SU-DHL-6 (cell line): ENCODE data around the gene RGS11.

Source experiments
- H2AFZ ChIP-seq: fragments of 200-600 bp; sonication (generic); 2 replicates; pipeline ENCODE4 v1.6.1; 2014; ENCODE audit warnings: low read depth, mild to moderate bottlenecking, moderate library complexity, mixed read lengths, antibody characterized with exemption, low read length; ENCODE audit not compliant: severe bottlenecking
- H3F3A ChIP-seq: fragments of 200-600 bp; shearing (Covaris generic); 2 replicates; pipeline ENCODE4 v1.6.0; 2016; ENCODE audit warnings: antibody characterized with exemption, mild to moderate bottlenecking; ENCODE audit not compliant: insufficient read depth
- H3K27ac ChIP-seq: fragments of 200-600 bp; sonication (generic); 2 replicates; pipeline ENCODE4 v1.5.1; 2016; ENCODE audit warnings: low read depth, mild to moderate bottlenecking, low read length, moderate library complexity, mixed read lengths
- H3K27me3 ChIP-seq: fragments of 200-600 bp; sonication (generic), shearing (Covaris generic); 2 replicates; pipeline ENCODE4 v1.6.0; 2014; ENCODE audit warnings: mild to moderate bottlenecking, low read length
- H3K36me3 ChIP-seq: fragments of 200-600 bp; sonication (generic); 2 replicates; pipeline ENCODE4 v1.6.1; 2014; ENCODE audit warnings: mild to moderate bottlenecking, low read length, mixed read lengths
- H3K4me2 ChIP-seq: fragments of 300-600, 200-600 bp; shearing (Covaris generic), sonication (generic); 2 replicates; pipeline ENCODE4 v1.6.0; 2014; ENCODE audit warnings: low read length, low read depth, mild to moderate bottlenecking; ENCODE audit not compliant: poor library complexity, severe bottlenecking
- H3K4me3 ChIP-seq: fragments of 200-600 bp; sonication (generic); 2 replicates; pipeline ENCODE4 v1.5.1; 2014; ENCODE audit warnings: antibody characterized with exemption, low read length, mild to moderate bottlenecking, mixed read lengths; ENCODE audit not compliant: insufficient read depth, poor library complexity, severe bottlenecking
- H3K79me2 ChIP-seq: fragments of 200-600 bp; sonication (generic); 2 replicates; pipeline ENCODE4 v1.6.1; 2014; ENCODE audit warnings: mild to moderate bottlenecking, low read length, moderate library complexity; ENCODE audit not compliant: insufficient read depth
- H3K9ac ChIP-seq: fragments of 200-600 bp; sonication (generic); 2 replicates; pipeline ENCODE4 v1.7.0; 2014; ENCODE audit warnings: mild to moderate bottlenecking, low read length
- H3K9me2 ChIP-seq: fragments of 200-600 bp; sonication (generic); replicated peaks from 2 replicates; pipeline ENCODE4 v1.6.1; 2014; ENCODE audit warnings: low read length; ENCODE audit not compliant: insufficient read depth
- H3K9me3 ChIP-seq: fragments of 200-600 bp; sonication (generic); 2 replicates; pipeline ENCODE4 v1.6.1; 2014; ENCODE audit warnings: low read length, mixed read lengths; ENCODE audit not compliant: insufficient read depth
- H4K20me1 ChIP-seq: fragments of 200-600 bp; sonication (generic); 2 replicates; pipeline ENCODE4 v1.6.1; 2014; ENCODE audit warnings: low read depth, mild to moderate bottlenecking, antibody characterized with exemption, low read length, moderate library complexity, mixed read lengths
- CTCF ChIP-seq: fragments of 200-600 bp; sonication (generic); IDR thresholded peaks from one replicate; pipeline ENCODE4 v1.5.1; 2017; ENCODE audit warnings: antibody characterized with exemption, mild to moderate bottlenecking, low read length, moderate library complexity; ENCODE audit not compliant: insufficient read depth, poor library complexity, severe bottlenecking
- EZH2phosphoT487 ChIP-seq: fragments of 200-600 bp; sonication (generic), shearing (Covaris generic); conservative IDR thresholded peaks from 2 replicates; pipeline ENCODE4 v1.6.1; 2018; ENCODE audit warnings: mild to moderate bottlenecking, antibody characterized with exemption, low read length, moderate library complexity, mixed read lengths

The RGS11 gene

GRCh38 chr16:242281-242680 is 33.5 kb downstream of the RGS11 start:
- Histone ChIP-seq H3K4me2 (no peak overlapping the region), H3K9me3 (no peaks in the 10 kb centered on the region), H3K4me3 (no peak overlapping the region), H3F3A (peaks cover 6% of the 10 kb centered on the region; the same call in 1 of the 2 replicates), H3K27me3 (no peaks in the 10 kb centered on the region), H3K9ac (no peak overlapping the region), H3K36me3 (no peaks in the 10 kb centered on the region), H4K20me1 (no peaks in the 10 kb centered on the region), H3K79me2 (peaks cover 4% of the 10 kb centered on the region), H3K27ac (no peak overlapping the region), H2AFZ (no peak overlapping the region), H3K9me2 (no peaks in the 10 kb centered on the region)
- TF ChIP-seq EZH2phosphoT487, result no peak
- TF ChIP-seq CTCF, result no peak

- no peak for TF ChIP-seq EZH2phosphoT487
- no peak for TF ChIP-seq CTCF
- Histone ChIP-seq H3K9ac (no peak overlapping the region), H4K20me1 (no peaks in the 10 kb centered on the region), H2AFZ (no peak overlapping the region), H3F3A (peaks cover 9% of the 10 kb centered on the region; the same call in 1 of the 2 replicates), H3K27ac (no peak overlapping the region), H3K4me3 (no peak overlapping the region), H3K79me2 (peaks cover 9% of the 10 kb centered on the region), H3K36me3 (no peaks in the 10 kb centered on the region), H3K4me2 (no peak overlapping the region), H3K9me2 (no peaks in the 10 kb centered on the region), H3K27me3 (no peaks in the 10 kb centered on the region), H3K9me3 (no peaks in the 10 kb centered on the region)
These were observed 35.2 kb downstream of the RGS11 start for GRCh38 chr16:240559-240958.

GRCh38 chr16:239948-240277 is 35.8 kb downstream of the RGS11 start:
- Histone ChIP-seq H3K27ac (no peak overlapping the region), H3F3A (peaks cover 8% of the 10 kb centered on the region), H3K79me2 (peaks cover 10% of the 10 kb centered on the region), H3K27me3 (no peaks in the 10 kb centered on the region), H3K9me2 (no peaks in the 10 kb centered on the region), H3K4me2 (no peak overlapping the region), H3K9ac (no peak overlapping the region), H3K36me3 (no peaks in the 10 kb centered on the region), H3K4me3 (no peak overlapping the region), H4K20me1 (no peaks in the 10 kb centered on the region), H2AFZ (no peak overlapping the region), H3K9me3 (no peaks in the 10 kb centered on the region)
- no peak for TF ChIP-seq CTCF
- TF ChIP-seq EZH2phosphoT487, result no peak
